ENCODE results near the gene E2F1.
A peak's percentile ranks its signal among the peaks of the same experiment; 100 is the strongest.

Gene E2F1

GRCh38 chr20:33672426-33673113 is 13.6 kb downstream of the E2F1 start:
- no peaks in the 10 kb centered on the region for H3K9me3 Mint-ChIP-seq
- no peaks in the 10 kb centered on the region for H3K36me3 Mint-ChIP-seq
- H3K27ac Mint-ChIP-seq = peak overlapping the region; percentile 81
- ATAC-seq = no peak
- no peaks in the 10 kb centered on the region for H3K27me3 Mint-ChIP-seq
- H3K4me3 Mint-ChIP-seq = peak overlapping the region; percentile 87
- peaks cover 27% of the 10 kb centered on the region for H3K4me1 Mint-ChIP-seq

GRCh38 chr20:33671573-33672288 is 14.5 kb downstream of the E2F1 start:
- Mint-ChIP-seq H3K27ac (no peak overlapping the region), H3K36me3 (no peaks in the 10 kb centered on the region), H3K27me3 (no peaks in the 10 kb centered on the region), H3K9me3 (no peaks in the 10 kb centered on the region), H3K4me3 (no peak overlapping the region), H3K4me1 (peaks cover 29% of the 10 kb centered on the region)
- no peak for ATAC-seq

- no peak overlapping the region for H3K4me3 Mint-ChIP-seq
- no peaks in the 10 kb centered on the region for H3K36me3 Mint-ChIP-seq
- H3K27ac Mint-ChIP-seq = no peak overlapping the region
- H3K27me3 Mint-ChIP-seq = no peaks in the 10 kb centered on the region
- peaks cover 36% of the 10 kb centered on the region for H3K4me1 Mint-ChIP-seq
- ATAC-seq = no peak
- H3K9me3 Mint-ChIP-seq = no peaks in the 10 kb centered on the region
Measured at GRCh38 chr20:33670715-33671499, 15.3 kb downstream of the E2F1 start.

GRCh38 chr20:33669873-33670640 is 16.1 kb downstream of the E2F1 start:
- H3K4me1 Mint-ChIP-seq = peaks cover 38% of the 10 kb centered on the region
- no peaks in the 10 kb centered on the region for H3K27me3 Mint-ChIP-seq
- H3K27ac Mint-ChIP-seq = no peak overlapping the region
- H3K36me3 Mint-ChIP-seq = no peaks in the 10 kb centered on the region
- no peak overlapping the region for H3K4me3 Mint-ChIP-seq
- no peak for ATAC-seq
- no peaks in the 10 kb centered on the region for H3K9me3 Mint-ChIP-seq

GRCh38 chr20:33669224-33669623 is 17.0 kb downstream of the E2F1 start:
- Mint-ChIP-seq H3K4me1 (peaks cover 41% of the 10 kb centered on the region), H3K27ac (no peak overlapping the region), H3K9me3 (no peaks in the 10 kb centered on the region), H3K27me3 (no peaks in the 10 kb centered on the region), H3K4me3 (no peak overlapping the region), H3K36me3 (no peaks in the 10 kb centered on the region)
- ATAC-seq = no peak

GRCh38 chr20:33668466-33669155 is 17.6 kb downstream of the E2F1 start:
- no peaks in the 10 kb centered on the region for H3K27me3 Mint-ChIP-seq
- no peak for ATAC-seq
- no peaks in the 10 kb centered on the region for H3K9me3 Mint-ChIP-seq
- H3K4me3 Mint-ChIP-seq = peak overlapping the region; percentile 86
- peaks cover 46% of the 10 kb centered on the region for H3K4me1 Mint-ChIP-seq
- H3K36me3 Mint-ChIP-seq = no peaks in the 10 kb centered on the region
- H3K27ac Mint-ChIP-seq = no peak overlapping the region

- Mint-ChIP-seq H3K9me3 (no peaks in the 10 kb centered on the region), H3K4me3 (peak overlapping the region; percentile 86), H3K27me3 (no peaks in the 10 kb centered on the region), H3K36me3 (no peaks in the 10 kb centered on the region), H3K4me1 (peaks cover 41% of the 10 kb centered on the region), H3K27ac (peak overlapping the region; percentile 88)
- ATAC-seq = peak; percentile 66
Measured at GRCh38 chr20:33667676-33668465, 18.3 kb downstream of the E2F1 start.

- Mint-ChIP-seq H3K4me3 (peak overlapping the region; percentile 86), H3K9me3 (no peaks in the 10 kb centered on the region), H3K36me3 (no peaks in the 10 kb centered on the region), H3K4me1 (peaks cover 42% of the 10 kb centered on the region), H3K27me3 (no peaks in the 10 kb centered on the region), H3K27ac (peak overlapping the region; percentile 88)
- ATAC-seq = peak; percentile 51
Measured at GRCh38 chr20:33667245-33667675, 18.9 kb downstream of the E2F1 start.

GRCh38 chr20:33666293-33667244 is 19.6 kb downstream of the E2F1 start, which contains the start of gene ACTL10:
Gene ACTL10 (plus strand): TSS chr20:33666943. CDS start chr20:33667498, 555 bp downstream.
- no peaks in the 10 kb centered on the region for H3K36me3 Mint-ChIP-seq
- no peaks in the 10 kb centered on the region for H3K27me3 Mint-ChIP-seq
- H3K4me3 Mint-ChIP-seq = peak within 1 kb of the TSS; percentile 86
- H3K4me1 Mint-ChIP-seq = peaks cover 42% of the 10 kb centered on the region
- no peaks in the 10 kb centered on the region for H3K9me3 Mint-ChIP-seq
- H3K27ac Mint-ChIP-seq = peak within 1 kb of the TSS; percentile 88
- peak; percentile 85 for ATAC-seq

- Mint-ChIP-seq H3K4me1 (peaks cover 42% of the 10 kb centered on the region), H3K27me3 (no peaks in the 10 kb centered on the region)
- ATAC-seq = no peak
Measured at GRCh38 chr20:33664762-33665144, 21.4 kb downstream of the E2F1 start.

GRCh38 chr20:33664085-33664761 is 22.0 kb downstream of the E2F1 start:
- Mint-ChIP-seq H3K27ac (peak overlapping the region; percentile 71), H3K9me3 (no peaks in the 10 kb centered on the region), H3K4me3 (peak overlapping the region; percentile 85), H3K27me3 (no peaks in the 10 kb centered on the region), H3K4me1 (peaks cover 42% of the 10 kb centered on the region), H3K36me3 (peaks cover 1% of the 10 kb centered on the region)
- ATAC-seq = no peak

More at GRCh38 chr20:33664762-33665144, 21.4 kb downstream of the E2F1 start:
- no peaks in the 10 kb centered on the region for H3K36me3 Mint-ChIP-seq
- H3K9me3 Mint-ChIP-seq = no peaks in the 10 kb centered on the region
- peak overlapping the region; percentile 71 for H3K27ac Mint-ChIP-seq
- peak overlapping the region; percentile 85 for H3K4me3 Mint-ChIP-seq
